Stimulated activated CD8-positive, alpha-beta memory T cell treated with anti-CD3 and anti-CD28 coated beads, Interleukin-12 subunit alpha, Interleukin-12 subunit beta, amount 100 ng/mL, for 1 hour (primary cell): ENCODE results near the gene ANTXRL.
"Not testable (repeated sequence)": the region's sequence is repeated elsewhere in the genome, so short reads cannot be mapped to it uniquely, and the experiment has no call there.

ENCODE experiments used
- DNase-seq: peaks from one replicate; pipeline ENCODE4 v3.0.0-alpha.2; 2020; ENCODE audit warnings: low read depth

The ANTXRL gene

DNA sequence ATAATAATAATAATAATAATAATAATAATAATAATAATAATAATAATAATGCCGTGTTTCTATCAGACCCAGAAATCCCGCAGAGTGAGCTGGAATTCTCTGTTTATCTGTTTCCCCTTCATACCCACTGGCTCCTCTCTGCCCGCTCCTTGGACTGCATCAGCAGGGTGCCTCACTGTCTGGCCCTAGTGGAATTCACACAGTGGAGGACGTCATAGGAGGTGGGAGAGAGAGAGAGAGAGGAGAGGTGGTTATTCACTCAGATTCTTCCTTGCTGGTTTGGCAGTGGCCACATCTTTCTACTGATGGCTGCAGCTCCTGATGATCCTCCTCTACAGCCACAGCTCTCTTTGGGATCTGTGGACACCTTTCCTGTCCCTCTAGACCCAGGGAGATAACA lies 78.7 kb downstream of the ANTXRL start:
- DNase-seq: not testable (repeated sequence)

DNA sequence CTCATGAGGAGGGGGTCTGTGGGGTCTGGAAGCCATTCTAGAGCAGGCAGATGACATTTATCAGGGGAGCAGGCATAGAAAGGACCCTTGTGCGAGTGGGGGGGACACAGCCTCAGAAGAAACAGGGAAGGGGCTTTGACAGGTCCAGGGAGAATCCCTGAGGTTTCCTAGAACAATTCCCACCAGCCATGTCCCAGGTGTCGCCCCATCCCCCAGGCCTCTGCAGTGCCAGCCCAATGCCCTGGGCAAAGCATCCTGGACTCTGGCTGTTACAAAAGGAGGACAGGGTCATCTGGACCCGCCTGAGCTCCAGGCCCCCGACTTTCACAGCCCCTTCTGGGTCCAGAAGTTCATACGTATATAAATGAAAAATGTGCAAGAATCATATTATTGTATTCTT lies 80.4 kb downstream of the ANTXRL start:
- not testable (repeated sequence) for DNase-seq

DNA sequence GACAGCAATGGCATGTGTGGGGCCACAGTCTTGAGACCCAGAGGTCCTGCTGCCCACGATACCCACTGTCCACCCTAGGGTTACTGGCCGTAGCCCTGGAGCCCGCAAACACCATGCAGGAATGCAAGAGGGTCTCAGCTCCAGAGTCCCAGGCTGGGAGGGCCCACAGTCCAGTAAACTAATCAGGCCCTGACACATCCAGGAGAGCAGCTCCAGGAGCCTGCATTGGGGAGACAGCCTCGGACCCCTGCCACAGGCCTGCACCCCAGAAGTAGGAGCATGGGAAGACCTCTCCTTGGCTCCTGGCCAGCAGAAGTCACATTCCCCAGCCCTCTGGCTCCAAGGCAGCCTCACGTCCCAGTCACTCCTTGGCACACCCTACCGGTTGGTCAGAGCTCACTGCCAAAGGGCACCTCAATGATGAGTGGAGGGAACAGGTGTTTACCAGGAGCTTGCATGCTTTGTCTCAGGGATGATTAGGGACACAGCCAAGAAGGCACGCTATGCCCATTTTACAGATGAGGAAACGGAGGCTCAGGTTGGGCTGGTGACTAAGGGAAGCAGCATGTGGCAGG lies 81.0 kb downstream of the ANTXRL start:
- DNase-seq: not testable (repeated sequence)

DNA sequence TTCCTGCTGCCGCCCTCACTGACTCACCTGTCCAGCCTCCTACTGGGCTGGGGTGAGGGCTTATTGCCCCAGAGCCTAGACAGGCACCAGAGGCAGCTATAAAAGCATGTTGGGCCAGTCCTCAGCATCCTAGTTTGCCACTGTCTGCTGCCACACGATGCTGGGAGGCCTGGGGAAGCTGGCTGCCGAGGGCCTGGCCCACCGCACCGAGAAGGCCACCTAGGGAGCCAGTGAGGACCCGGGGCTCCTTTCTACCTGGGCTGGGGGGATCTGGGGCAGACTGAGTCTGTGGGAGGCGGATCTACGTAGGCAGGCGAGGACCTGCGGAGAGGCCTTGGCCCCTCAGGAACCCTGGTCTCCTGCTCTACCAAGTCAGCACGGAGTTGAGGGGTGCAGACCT lies 82.2 kb downstream of the ANTXRL start:
- DNase-seq: not testable (repeated sequence)

DNA sequence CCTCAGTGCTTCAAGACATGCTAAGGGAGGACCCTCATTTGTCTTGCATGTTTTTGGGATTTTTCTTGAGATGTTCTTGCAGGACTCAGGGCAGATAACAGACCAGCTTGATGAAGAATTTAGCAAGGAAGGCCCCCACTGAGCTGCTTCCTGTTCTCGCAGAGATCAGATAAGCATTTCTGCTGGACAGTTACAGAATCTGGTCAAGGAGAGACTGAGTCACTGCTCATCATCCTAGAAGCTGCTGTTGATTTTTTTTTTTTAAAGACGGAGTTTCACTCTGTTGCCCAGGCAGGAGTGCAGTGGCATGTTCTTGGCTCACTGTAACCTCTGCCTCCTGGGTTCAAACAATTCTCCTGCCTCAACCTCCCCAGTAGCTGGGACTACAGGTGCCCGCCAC lies 87.6 kb downstream of the ANTXRL start:
- not testable (repeated sequence) for DNase-seq

DNA sequence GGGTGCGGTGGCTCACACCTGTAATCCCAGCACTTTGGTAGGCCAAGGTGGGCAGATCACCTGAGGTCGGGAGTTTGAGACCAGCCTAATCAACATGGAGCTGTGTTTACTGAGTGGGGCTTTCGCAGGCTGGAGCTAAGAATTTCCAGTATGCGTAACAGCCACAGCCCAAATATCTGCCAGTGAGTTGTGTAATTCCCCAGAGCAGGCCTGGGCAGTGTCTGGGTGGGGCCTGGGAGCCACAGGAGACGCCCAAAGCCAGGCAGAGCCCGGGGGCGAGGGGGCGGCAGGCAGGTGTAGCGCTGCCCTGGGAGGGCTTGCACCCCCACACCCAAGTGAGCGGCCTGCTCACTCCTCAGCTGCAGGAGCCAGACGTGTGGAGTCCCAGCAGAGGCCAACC lies 88.6 kb downstream of the ANTXRL start, which contains the start of gene ANXA8L1:
Gene ANXA8L1, plus strand, starts transcription at position 371 of the 400 bp plus-strand sequence. CDS start 76 bp downstream, outside the sequence.
- not testable (repeated sequence) for DNase-seq

DNA sequence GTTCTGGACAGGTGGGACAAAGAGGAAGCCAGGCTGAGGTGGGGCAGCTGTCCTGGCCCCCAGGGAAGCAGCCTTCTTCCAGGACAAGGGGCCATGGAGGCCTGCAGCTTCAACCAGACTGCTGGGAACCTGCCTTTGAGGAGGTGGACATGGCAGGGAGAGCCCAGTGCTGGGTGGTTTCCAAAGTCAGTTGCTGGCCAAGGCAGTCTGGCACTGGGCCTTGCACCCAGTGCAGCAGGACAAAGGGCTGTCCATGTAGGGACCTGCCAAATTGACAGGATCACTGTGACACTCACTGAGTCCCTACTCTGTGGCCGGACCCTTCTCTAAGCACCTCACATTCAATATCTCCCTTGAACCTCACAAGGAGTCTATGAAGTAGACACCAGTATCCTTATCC lies 90.2 kb downstream of the ANTXRL start:
- DNase-seq: not testable (repeated sequence)

DNA sequence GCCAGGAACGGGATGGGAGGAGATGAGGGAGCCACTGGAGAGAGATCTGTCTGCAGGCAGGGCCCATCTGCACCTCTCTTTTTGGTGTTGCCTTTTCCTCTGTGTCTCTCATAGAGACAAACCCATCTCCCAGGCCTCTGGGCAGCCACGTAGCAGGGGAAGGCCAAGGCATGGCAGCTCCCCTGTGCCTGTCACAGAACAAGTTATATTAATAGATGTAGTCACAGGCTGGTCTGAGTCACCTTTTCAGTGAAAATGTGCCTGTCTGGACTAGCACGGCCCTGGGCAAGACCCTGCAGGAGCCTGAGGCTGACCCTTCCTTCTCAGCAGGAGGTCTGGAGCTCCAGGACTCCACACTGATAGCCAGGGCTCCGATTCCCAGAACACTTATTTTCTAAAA lies 90.9 kb downstream of the ANTXRL start:
- not testable (repeated sequence) for DNase-seq

DNA sequence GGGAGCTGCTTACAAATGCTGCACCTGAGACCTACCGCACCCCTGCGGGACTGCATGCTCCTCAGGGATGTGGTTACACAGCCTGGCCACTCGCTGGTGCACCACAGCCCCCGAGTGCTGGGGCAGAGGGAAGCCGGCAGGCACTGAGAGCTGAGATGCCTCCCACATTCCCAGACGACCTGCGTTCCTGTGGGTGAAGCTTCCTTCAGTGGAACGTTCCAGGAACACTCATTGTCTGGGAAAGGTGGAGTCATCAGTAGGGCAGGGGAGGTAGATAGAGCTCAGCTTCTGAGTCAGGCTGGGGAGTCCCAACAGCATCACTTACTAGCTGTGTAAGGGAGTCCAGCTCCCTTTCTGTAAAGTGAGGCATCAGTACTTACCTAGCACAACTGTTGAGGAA lies 91.3 kb downstream of the ANTXRL start:
- DNase-seq: not testable (repeated sequence)

DNA sequence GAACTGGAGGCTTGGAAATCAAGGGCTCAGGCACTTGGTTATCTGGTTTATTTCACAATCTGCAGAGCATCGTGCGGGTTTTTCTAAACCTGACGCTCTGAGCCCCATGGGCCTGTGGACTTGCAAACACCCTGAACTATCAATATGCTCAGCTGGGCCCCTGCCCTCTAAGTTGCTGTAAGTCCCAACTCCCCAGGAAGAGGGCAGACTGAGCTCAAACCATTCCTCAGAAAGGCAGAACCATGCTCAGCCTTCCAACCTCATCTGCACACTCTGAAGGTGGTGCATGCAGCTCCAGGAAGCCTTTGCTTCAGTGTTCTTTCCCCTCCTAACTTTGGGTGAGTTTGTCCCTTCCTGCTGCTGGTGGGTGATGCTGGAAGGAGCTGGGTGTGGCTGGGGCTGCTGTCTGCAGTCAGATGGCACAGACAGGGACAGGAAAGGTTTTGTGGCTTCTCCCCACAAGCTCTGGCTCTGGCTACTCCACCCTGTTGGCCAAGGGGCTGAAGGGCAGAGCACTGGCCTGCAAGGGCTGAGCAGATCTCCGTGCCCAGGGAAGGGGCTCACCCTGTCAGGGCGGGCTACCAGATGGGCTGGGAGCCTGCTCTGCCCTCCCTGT lies 92.5 kb downstream of the ANTXRL start:
- not testable (repeated sequence) for DNase-seq
